ENCODE data around the gene ARPC1A.

ARPC1A gene

DNA sequence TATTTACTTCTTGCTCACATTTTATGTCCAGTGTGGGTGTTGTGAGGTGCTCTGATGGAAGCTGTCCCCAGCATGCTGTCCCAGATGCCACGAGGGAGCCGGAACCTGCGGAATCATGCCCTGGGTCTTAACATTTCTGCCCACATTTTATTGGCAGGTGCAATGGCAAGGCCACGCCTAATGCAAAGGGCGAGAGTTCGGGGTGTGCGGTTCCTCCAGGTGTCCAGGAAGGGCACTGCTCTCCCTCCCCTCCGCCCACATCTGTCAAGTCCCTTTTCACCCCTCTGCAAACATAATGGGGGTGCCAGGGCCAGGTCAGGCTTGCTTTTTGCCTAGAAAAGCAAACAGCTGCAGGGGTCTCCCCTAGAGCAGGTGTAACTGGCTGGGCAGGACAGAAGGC lies 66.3 kb downstream of the ARPC1A start:
- ChIA-PET CTCF (interaction anchor here (1.6 kb wide), 1 partner anchor 12 kb away, joined by 4 read pairs; no protein-coding TSS in a partner anchor), POLR2A (interaction anchor here (0.6 to 1.6 kb wide), 3 partner anchors 11 to 145 kb away, joined by 4 to 5 read pairs (median 4); partner anchors contain the start of genes BUD31 and PDAP1)
- DNase-seq (ENCODE audit: extremely low spot score) = no peak
- TF ChIP-seq, protein P1, sequence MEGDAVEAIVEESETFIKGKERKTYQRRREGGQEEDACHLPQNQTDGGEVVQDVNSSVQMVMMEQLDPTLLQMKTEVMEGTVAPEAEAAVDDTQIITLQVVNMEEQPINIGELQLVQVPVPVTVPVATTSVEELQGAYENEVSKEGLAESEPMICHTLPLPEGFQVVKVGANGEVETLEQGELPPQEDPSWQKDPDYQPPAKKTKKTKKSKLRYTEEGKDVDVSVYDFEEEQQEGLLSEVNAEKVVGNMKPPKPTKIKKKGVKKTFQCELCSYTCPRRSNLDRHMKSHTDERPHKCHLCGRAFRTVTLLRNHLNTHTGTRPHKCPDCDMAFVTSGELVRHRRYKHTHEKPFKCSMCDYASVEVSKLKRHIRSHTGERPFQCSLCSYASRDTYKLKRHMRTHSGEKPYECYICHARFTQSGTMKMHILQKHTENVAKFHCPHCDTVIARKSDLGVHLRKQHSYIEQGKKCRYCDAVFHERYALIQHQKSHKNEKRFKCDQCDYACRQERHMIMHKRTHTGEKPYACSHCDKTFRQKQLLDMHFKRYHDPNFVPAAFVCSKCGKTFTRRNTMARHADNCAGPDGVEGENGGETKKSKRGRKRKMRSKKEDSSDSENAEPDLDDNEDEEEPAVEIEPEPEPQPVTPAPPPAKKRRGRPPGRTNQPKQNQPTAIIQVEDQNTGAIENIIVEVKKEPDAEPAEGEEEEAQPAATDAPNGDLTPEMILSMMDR (IDR thresholded peaks at IDR 0.05; ENCODE audit: control extremely low read depth, extremely low read depth, low read depth, missing control alignments) = no peak

DNA sequence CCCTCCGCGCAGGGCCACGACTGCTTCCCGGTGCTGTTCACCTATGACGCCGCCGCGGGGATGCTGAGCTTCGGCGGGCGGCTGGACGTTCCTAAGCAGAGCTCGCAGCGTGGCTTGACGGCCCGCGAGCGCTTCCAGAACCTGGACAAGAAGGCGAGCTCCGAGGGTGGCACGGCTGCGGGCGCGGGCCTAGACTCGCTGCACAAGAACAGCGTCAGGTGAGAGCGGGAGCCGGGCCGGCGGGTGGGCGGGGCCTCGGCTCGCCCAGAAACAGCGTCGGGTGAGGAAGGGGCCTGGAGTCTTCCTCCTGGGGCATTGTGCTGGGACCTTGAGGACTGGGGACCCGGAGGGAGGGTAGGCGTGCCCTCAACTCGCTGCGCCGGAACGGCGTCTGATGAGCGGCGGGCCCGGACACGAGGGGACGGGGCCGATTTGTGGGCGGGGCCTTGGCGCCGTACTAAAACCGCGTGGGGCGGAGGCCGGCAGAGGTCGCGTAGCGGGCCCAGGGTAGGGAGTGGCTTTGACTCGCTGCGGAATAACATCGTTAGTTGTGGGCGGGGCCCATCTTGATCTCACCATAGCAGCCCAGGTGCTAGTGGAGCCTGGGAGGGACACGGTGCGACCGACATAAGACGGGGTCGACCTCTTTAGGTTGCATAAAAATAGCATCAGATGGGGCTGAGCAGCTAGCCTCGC lies 67.1 kb downstream of the ARPC1A start:
- TF ChIP-seq, protein P1 (IDR thresholded peaks at IDR 0.05; ENCODE audit: control extremely low read depth, extremely low read depth, low read depth, missing control alignments) = no peak
- CTCF ChIA-PET = interaction anchor here (1.0 to 1.8 kb wide), 5 partner anchors 9 to 16 kb away, joined by 3 to 5 read pairs (median 4); partner anchors contain the start of genes BUD31 and PDAP1

DNA sequence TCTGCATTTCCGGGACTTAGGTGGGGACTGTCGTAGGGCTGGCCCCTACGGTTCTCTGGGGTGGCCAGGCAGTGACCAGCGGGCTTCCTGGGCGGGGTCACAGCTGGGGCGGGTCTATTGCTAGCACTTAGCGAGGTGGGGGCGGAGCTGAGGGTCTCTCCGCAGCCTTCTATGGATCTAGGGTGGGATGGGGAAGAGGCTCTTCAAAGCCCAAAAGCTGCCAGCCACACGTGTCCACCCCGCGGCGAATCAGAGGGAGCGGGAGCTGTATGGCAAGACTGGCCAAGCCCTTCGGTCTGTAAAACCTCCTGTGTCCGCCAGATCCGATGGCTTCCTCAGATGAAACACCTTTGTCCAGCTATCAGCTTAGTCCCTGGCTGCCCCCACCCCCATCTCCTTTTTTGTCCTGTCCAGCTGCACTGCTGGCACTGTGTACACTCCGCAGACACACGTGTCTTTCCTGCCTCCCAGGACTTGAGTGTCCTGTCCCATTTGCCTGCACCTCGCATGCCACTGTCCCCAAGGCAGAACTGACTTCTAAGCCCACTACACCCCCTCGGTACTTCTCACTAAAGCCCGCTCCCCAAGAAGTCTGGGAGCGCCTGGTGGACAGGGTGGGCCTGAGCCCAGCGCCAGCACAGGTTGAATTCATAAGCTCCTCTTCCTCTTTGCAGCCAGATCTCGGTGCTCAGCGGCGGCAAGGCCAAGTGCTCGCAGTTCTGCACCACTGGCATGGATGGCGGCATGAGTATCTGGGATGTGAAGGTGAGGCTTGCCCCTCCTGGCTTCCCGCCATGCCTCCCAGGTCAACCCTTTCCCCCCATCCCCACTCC lies 67.9 kb downstream of the ARPC1A start:
- no peak for DNase-seq (ENCODE audit: extremely low spot score)
- ChIA-PET POLR2A (interaction anchor here (0.5 to 1.6 kb wide), 4 partner anchors 10 to 32 kb away, joined by 3 to 5 read pairs (median 4); partner anchors contain the start of genes BUD31 and PDAP1), CTCF (interaction anchor here (1.0 to 1.8 kb wide), 4 partner anchors 8 to 16 kb away, joined by 3 to 5 read pairs (median 4); partner anchors contain the start of genes BUD31 and PDAP1)
- TF ChIP-seq, protein P1 (IDR thresholded peaks at IDR 0.05; ENCODE audit: control extremely low read depth, extremely low read depth, low read depth, missing control alignments) = no peak

More for the DNA sequence above, 67.1 kb downstream of the ARPC1A start:
- DNase-seq (ENCODE audit: extremely low spot score) = peak; percentile 78
- POLR2A ChIA-PET = interaction anchor here (0.9 to 1.6 kb wide), 3 partner anchors 10 to 16 kb away, joined by 3 to 5 read pairs (median 4); partner anchors contain the start of genes BUD31 and PDAP1

DNA sequence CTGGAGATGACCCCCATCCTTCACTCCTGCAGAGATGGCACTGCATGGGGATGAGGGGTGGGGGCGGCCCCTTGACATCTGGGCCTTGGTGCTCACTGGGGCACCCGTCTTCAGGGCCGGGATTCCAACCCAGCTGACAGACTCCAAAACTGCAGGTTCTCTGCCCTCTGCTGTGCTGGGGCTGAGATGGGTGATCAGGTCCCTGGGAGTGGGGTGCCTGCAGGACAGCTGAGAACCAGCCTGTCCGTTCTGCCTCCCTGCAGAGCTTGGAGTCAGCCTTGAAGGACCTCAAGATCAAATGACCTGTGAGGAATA lies 68.4 kb downstream of the ARPC1A start:
- CTCF ChIA-PET = interaction anchor here (0.8 to 1.8 kb wide), 3 partner anchors 9 to 15 kb away, joined by 3 to 5 read pairs (median 3); no protein-coding TSS in a partner anchor
- TF ChIP-seq, protein P1 (IDR thresholded peaks at IDR 0.05; ENCODE audit: control extremely low read depth, extremely low read depth, low read depth, missing control alignments) = no peak
- POLR2A ChIA-PET = interaction anchor here (0.5 kb wide), 1 partner anchor 33 kb away, joined by 5 read pairs; no protein-coding TSS in a partner anchor

DNA sequence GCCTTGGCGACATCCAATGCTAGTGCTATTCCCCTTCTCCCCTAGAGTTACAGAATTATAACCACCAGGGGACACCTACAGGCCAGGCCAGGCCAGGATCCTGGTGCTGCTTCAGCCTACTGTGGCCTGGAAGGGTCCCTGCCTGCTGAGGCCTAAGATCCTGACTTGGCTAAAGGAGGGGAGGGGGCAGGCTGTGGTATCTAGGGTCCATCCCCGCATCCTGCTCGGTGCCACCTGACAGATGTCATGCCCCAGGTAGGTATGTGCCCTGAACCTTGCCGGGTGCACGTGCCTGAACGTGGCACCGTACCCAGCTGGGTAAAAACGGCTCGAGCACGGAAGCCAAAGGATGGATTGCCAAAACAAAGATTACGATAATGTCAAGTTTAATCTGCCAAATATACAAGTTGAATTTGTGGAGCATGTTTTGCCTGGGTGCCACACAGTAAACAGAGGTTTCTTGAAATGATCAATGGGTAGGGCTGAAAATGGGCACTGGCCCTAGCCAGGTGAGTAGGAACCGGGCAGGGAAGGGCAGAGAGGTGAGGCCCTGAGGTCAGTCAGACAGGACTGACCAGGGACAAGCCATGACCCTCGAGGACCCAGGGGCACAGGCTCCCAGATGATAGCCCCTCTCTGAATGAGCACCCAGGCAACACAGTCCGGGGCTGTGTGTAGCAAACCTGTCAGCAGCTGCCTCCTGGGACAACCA lies 70.1 kb downstream of the ARPC1A start:
- TF ChIP-seq, protein P1 (IDR thresholded peaks at IDR 0.05; ENCODE audit: control extremely low read depth, extremely low read depth, low read depth, missing control alignments) = no peak
- no peak for DNase-seq (ENCODE audit: extremely low spot score)
- ChIA-PET POLR2A (no interaction called here), CTCF (no interaction called here)

More for the DNA sequence above, 68.4 kb downstream of the ARPC1A start:
- no peak for DNase-seq (ENCODE audit: extremely low spot score)

Data from GM10248 (cell line).